K562 (cell line): ENCODE results near the gene ZC3H18. TPM values are rescaled to one million over a fixed set of nuclear protein-coding genes. Genes with fewer than 3 reads are reported as not detected.
A peak's percentile ranks its signal among the peaks of the same experiment; 100 is the strongest.

ENCODE experiments used
- ATAC-seq: fragments of 200-7000 bp; cut with Tn5 transposase; 3 replicates; pipeline ENCODE4 v1.9.1; 2020; ENCODE audit warnings: moderate library complexity
- BruUV-seq: library from RNA; stranded (reverse); fragments of 400-500 nt; replicated peaks from 2 replicates; lab custom pipeline; 2021; lab: Mats Ljungman, UMichigan
- CTCF ChIA-PET: fragments of 300-600 bp; formaldehyde crosslinking; extraction: SDS; loops from one replicate; lab custom pipeline; 2021; ENCODE audit warnings: low intra/inter-chr PET ratio; lab: Yijun Ruan, JAX
- POLR2A ChIA-PET: fragments of 300-600, 350-650 bp; sonication (Branson Sonifier 250); formaldehyde crosslinking; extraction: SDS; loops from one replicate; lab custom pipeline; 2021; ENCODE audit warnings: antibody characterized with exemption, inconsistent platforms; lab: Yijun Ruan, JAX
- DNase-seq, 4 experiments: peaks; one replicate each; pipeline versions ENCODE4 v3.0.0 to v3.0.0-alpha.2; 2011 to 2018; ENCODE audit warnings: low spot score in 3 of 4, mixed read lengths in 3 of 4; ENCODE audit errors: extremely low read depth in 1 of 4
- FAIRE-seq: peaks from 2 replicates; lab custom pipeline; 2011; peaks lifted over from hg19 to GRCh38; lab: Jason Lieb, UNC
- H2AFZ ChIP-seq: 2 replicates; pipeline ENCODE4 v1.6.0; 2011; ENCODE audit warnings: low read depth, low read length, control low read depth, inconsistent platforms
- H3K27ac ChIP-seq: fragments of 200-600 bp; 3 replicates; pipeline ENCODE4 v1.8.0; 2011; ENCODE audit warnings: low read depth, mild to moderate bottlenecking, control low read depth, inconsistent platforms, low read length, moderate library complexity, mixed read lengths; ENCODE audit errors: extremely low read depth
- H3K27me3 ChIP-seq, 2 experiments: fragments of 300-600 bp in 1 of 2; 2 replicates in 1 of 2; 3 replicates in 1 of 2; pipeline versions ENCODE4 v1.6.0 to v1.8.0; 2011; ENCODE audit warnings: inconsistent platforms in 2 of 2, low read length in 2 of 2, mild to moderate bottlenecking in 1 of 2, mixed read lengths in 1 of 2, moderate library complexity in 1 of 2; ENCODE audit not compliant: control insufficient read depth in 2 of 2, insufficient read depth in 2 of 2
- H3K36me3 ChIP-seq: fragments of 300-600 bp; 3 replicates; pipeline ENCODE4 v1.8.0; 2011; ENCODE audit warnings: mild to moderate bottlenecking, low read length, inconsistent platforms; ENCODE audit not compliant: control insufficient read depth, insufficient read depth
- H3K4me1 ChIP-seq, 2 experiments: fragments of 200-600 bp in 1 of 2; replicated peaks in 1 of 2; 2 replicates in 1 of 2; 3 replicates in 1 of 2; pipeline versions ENCODE4 v1.5.1 to v1.8.0; 2011; ENCODE audit warnings: inconsistent platforms in 2 of 2, low read length in 2 of 2, mild to moderate bottlenecking in 1 of 2, mixed read lengths in 1 of 2, moderate library complexity in 1 of 2; ENCODE audit not compliant: control insufficient read depth in 2 of 2, insufficient read depth in 2 of 2
- H3K4me2 ChIP-seq: 2 replicates; pipeline ENCODE4 v1.6.1; 2011; ENCODE audit warnings: low read length, control low read depth, inconsistent platforms, mixed read lengths; ENCODE audit not compliant: insufficient read depth
- H3K4me3 ChIP-seq: fragments of 200-600 bp; sonication (generic), shearing (Covaris generic); 2 replicates; pipeline ENCODE4 v1.5.1; 2016; ENCODE audit warnings: control low read depth, inconsistent platforms
- H3K79me2 ChIP-seq: fragments of 200-600 bp; 3 replicates; pipeline ENCODE4 v1.8.0; 2011; ENCODE audit warnings: low read length, inconsistent platforms; ENCODE audit not compliant: control insufficient read depth, insufficient read depth
- H3K9ac ChIP-seq, 2 experiments: 2 replicates each; pipeline versions ENCODE4 v1.6.0 to v1.6.1; 2011; ENCODE audit warnings: low read depth in 2 of 2, low read length in 2 of 2, control low read depth in 1 of 2, inconsistent platforms in 1 of 2, mild to moderate bottlenecking in 1 of 2, mixed read lengths in 1 of 2; ENCODE audit not compliant: insufficient read depth in 1 of 2
- H3K9me1 ChIP-seq: one replicate; pipeline ENCODE4 v1.6.0; 2011; ENCODE audit warnings: inconsistent platforms, mild to moderate bottlenecking, low read length, moderate library complexity; ENCODE audit not compliant: control insufficient read depth, insufficient read depth
- H3K9me3 ChIP-seq: replicated peaks from 2 replicates; pipeline ENCODE4 v1.5.1; 2011; ENCODE audit warnings: low read depth, low read length, inconsistent platforms; ENCODE audit not compliant: control insufficient read depth, insufficient read depth
- H4K20me1 ChIP-seq: replicated peaks from 2 replicates; pipeline ENCODE4 v1.6.1; 2011; ENCODE audit warnings: low read length, inconsistent platforms, mixed read lengths; ENCODE audit not compliant: control insufficient read depth, insufficient read depth
- ASH1L ChIP-seq: fragments of 450-650 bp; IDR thresholded peaks from 2 replicates; pipeline ENCODE4 v1.6.1; 2018; ENCODE audit warnings: borderline replicate concordance, mild to moderate bottlenecking, low read depth; ENCODE audit not compliant: partially characterized antibody
- NFE2L1 ChIP-seq: fragments of 450-650 bp; IDR thresholded peaks from 2 replicates; pipeline ENCODE4 v1.6.1; 2016; ENCODE audit warnings: missing genetic modification characterization, low read depth, mild to moderate bottlenecking, missing compliant biosample characterization, moderate library complexity, borderline replicate concordance
- TCF7 ChIP-seq: sonication (generic); IDR thresholded peaks from 2 replicates; pipeline ENCODE4 v1.6.1; 2016; ENCODE audit warnings: antibody characterized with exemption, borderline replicate concordance
- WGBS: fragments of 100-300 bp; shearing (Covaris generic); methylation state at CpG from one replicate; pipeline ENCODE4 v1.1.6; 2016; ENCODE audit warnings: low coverage, mixed read lengths; ENCODE audit not compliant: insufficient coverage; ENCODE audit errors: missing lambda C conversion rate; 5-methylcytosine and 5-hydroxymethylcytosine counted together
- in situ Hi-C: fragments of 300-500 bp; cut with MboI; formaldehyde crosslinking; loops from 4 replicates; pipeline ENCODE4 v1.15.0; 2018; ENCODE audit warnings: inconsistent platforms, mixed read lengths
- intact Hi-C: fragments of 100-400 bp; cut with micrococcal nuclease; formaldehyde crosslinking; loops from 2 replicates; pipeline ENCODE4 v1.14.2; 2022
- polyA plus RNA-seq, 8 experiments: library from polyadenylated mRNA; depleted of rRNA in 4 of 8; stranded (reverse) in 5 of 8; unstranded in 3 of 8; fragments of >200 nt; fragmentation: Nextera tagmentation in 2 of 8; fragmentation: Illumina TruSeq in 1 of 8; extraction: Ambion mirVana in 2 of 8; extraction: Trizol in 1 of 8; gene quantifications; 2 replicates each; pipeline versions ENCODE4 v1.2.1 to v1.2.3, GENCODE V29; 2011 to 2014; ENCODE audit warnings: inconsistent platforms in 1 of 8, missing spikeins in 1 of 8
- total RNA-seq, 7 experiments: library from RNA; depleted of rRNA in 6 of 7; stranded (reverse); fragments of >200 nt in 6 of 7; fragmentation: Illumina TruSeq in 2 of 7; extraction: Trizol in 2 of 7; gene quantifications; 2 replicates each; pipeline versions ENCODE4 v1.2.1 to v1.2.3, GENCODE V29; 2011 to 2021; ENCODE audit warnings: low replicate concordance in 1 of 7
- TF ChIP-seq, protein P1 (sequence below): fragments of 450-650 bp; IDR thresholded peaks from 2 replicates; pipeline ENCODE4 v1.6.1; 2014; ENCODE audit warnings: low read depth, mild to moderate bottlenecking, moderate library complexity, borderline replicate concordance
- TF ChIP-seq, protein P2 (sequence below), 2 experiments: fragments of 450-650 bp; IDR thresholded peaks; 2 replicates each; pipeline ENCODE4 v1.6.1; 2016
- TF ChIP-seq, protein P3 (sequence below): fragments of 450-650 bp; IDR thresholded peaks from 2 replicates; pipeline ENCODE4 v1.6.1; 2016

ZC3H18 gene
- total and polyA plus RNA-seq, 9 of the 15 experiments (the other 6 are each of a cell fraction or from before 2014, with no cell fraction given) = 1.7 to 88.7 (median 26.9) TPM

DNA sequence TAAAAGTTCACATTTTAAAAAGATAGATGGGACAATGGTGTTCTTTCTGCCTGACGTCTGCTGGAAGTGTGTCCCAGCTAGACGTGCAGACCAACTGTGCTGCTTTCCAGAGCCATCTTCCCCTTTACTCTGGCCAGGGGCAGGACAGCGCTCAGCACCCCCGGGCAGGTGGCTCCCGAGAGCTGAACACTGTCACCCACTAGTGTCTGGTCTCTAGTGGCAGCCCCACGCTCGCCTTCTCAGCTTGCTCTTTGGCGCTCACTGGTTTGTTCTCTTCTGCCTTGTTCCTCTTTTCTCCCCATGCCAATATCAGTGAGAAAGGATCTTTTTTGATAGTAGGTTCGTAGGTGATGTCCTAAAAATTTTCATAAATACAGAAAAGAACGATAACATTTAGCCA, 25.7 kb downstream of the ZC3H18 start:
- ChIA-PET CTCF (no interaction called here), POLR2A (interaction anchor here (1.2 to 1.3 kb wide), 2 partner anchors 15 to 19 kb away, joined by 3 to 5 read pairs; no protein-coding TSS in a partner anchor)
- Histone ChIP-seq H3K79me2 (peaks cover 20% of the 10 kb centered on the region), H2AFZ (no peak overlapping the region), H4K20me1 (no peaks in the 10 kb centered on the region), H3K27ac (no peak overlapping the region), H3K4me1 (peaks cover 0 to 11% of the 10 kb centered on the region in 2 experiments; a peak in 1 of 5 replicates), H3K4me2 (no peak overlapping the region), H3K4me3 (no peak overlapping the region), H3K36me3 (peaks cover 76% of the 10 kb centered on the region), H3K9ac (peak overlapping the region in 1 of 2 experiments; percentile 77; a peak in 2 of 4 replicates), H3K9me3 (no peaks in the 10 kb centered on the region), H3K27me3 (no peaks in the 10 kb centered on the region), H3K9me1 (no peaks in the 10 kb centered on the region)
- ATAC-seq = no peak
- DNase-seq = no peak
- TF ChIP-seq, protein P1, sequence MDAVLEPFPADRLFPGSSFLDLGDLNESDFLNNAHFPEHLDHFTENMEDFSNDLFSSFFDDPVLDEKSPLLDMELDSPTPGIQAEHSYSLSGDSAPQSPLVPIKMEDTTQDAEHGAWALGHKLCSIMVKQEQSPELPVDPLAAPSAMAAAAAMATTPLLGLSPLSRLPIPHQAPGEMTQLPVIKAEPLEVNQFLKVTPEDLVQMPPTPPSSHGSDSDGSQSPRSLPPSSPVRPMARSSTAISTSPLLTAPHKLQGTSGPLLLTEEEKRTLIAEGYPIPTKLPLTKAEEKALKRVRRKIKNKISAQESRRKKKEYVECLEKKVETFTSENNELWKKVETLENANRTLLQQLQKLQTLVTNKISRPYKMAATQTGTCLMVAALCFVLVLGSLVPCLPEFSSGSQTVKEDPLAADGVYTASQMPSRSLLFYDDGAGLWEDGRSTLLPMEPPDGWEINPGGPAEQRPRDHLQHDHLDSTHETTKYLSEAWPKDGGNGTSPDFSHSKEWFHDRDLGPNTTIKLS = no peak
- TF ChIP-seq, protein P2, sequence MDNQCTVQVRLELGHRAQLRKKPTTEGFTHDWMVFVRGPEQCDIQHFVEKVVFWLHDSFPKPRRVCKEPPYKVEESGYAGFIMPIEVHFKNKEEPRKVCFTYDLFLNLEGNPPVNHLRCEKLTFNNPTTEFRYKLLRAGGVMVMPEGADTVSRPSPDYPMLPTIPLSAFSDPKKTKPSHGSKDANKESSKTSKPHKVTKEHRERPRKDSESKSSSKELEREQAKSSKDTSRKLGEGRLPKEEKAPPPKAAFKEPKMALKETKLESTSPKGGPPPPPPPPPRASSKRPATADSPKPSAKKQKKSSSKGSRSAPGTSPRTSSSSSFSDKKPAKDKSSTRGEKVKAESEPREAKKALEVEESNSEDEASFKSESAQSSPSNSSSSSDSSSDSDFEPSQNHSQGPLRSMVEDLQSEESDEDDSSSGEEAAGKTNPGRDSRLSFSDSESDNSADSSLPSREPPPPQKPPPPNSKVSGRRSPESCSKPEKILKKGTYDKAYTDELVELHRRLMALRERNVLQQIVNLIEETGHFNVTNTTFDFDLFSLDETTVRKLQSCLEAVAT (IDR thresholded peaks at IDR 0.05) = no peak
- no peak for TF ChIP-seq ASH1L
- no peak for TF ChIP-seq NFE2L1
- TF ChIP-seq TCF7 = no peak
- TF ChIP-seq, protein P3, sequence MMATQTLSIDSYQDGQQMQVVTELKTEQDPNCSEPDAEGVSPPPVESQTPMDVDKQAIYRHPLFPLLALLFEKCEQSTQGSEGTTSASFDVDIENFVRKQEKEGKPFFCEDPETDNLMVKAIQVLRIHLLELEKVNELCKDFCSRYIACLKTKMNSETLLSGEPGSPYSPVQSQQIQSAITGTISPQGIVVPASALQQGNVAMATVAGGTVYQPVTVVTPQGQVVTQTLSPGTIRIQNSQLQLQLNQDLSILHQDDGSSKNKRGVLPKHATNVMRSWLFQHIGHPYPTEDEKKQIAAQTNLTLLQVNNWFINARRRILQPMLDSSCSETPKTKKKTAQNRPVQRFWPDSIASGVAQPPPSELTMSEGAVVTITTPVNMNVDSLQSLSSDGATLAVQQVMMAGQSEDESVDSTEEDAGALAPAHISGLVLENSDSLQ = no peak
- FAIRE-seq = peak; percentile 40
- in situ Hi-C loops (no loop called here), intact Hi-C loops (no loop called here)
- BruUV-seq = no TSS peak
- WGBS = 91% methylated on average over 10 of the region's 10 CpGs
